GM19328 (cell line): ENCODE measurements around the gene CANX.

Experiments
- ATAC-seq: cut with Tn5 transposase; IDR thresholded peaks from one replicate; pipeline ENCODE4 v1.9.1; 2021; ENCODE audit warnings: mild to moderate bottlenecking, moderate library complexity; ENCODE audit not compliant: unreplicated experiment

Gene CANX

DNA sequence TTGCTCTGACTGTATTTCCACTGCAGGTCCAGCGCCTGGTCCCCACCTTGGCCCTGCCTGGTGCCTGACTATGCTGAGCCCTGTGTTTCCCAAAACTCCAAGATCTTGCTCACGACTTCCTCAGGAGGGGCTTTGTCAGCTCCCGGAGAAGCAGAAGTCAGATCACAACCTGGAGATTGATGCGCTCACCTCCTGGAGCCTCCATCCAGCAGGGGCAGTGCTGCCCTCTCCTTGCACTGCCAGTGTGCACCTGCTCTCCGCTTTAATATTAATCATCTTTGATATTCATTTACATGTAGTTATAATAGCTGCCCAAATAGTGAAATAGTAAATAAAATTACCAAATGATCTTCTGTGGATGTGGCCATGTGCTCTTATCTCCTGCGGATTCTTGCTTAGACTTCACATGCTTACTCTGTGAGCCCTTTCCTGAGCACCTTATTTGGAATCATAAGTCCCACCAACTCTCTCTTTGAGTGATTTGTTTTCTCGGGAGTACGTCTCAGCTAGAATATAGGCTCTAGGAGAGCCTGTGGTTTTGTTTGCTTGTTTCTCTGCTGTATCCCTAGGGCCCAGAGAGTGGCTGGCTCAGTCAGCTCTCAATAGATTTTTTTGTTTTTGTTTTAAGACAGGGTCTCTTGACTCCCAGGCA is 51.2 kb downstream of the CANX start:
- no peak for ATAC-seq

DNA sequence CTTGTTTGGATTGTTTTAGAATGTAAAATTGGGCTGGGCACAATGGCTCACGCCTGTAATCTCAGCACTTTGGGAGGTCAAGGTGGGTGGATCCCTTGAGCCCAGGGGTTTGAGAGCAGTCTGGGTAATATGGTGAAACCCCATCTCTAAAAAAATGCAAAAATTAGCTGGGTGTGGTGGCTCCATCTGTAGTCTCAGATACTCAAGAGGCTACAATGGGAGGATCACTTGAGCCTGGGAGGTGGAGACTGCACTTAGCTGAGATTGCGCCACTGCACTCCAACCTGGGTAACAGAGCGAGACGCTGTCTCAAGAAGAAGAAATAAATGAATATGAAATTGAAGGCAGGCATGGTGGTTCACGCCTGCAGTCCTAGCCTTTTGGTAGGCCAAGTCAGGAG is 55.2 kb downstream of the CANX start:
- no peak for ATAC-seq

DNA sequence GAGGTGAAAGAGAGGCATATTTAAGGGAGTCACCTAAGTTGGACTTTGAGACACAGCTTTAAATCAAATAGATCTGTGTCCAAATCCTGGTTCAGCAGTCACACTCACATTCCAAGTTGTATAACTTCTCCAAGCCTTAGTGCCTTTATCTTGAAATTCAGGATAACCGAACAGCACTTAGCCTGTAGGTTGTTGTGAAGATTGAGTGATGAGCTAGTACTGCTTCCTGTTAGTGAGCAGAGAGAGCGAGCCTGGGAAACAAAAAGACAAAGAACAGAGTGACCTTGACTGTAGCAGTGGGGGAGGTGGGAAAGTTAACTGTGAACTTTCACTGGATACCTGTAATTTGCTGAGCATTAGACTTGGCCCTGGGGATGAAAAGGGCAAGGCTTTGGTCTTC is 56.3 kb downstream of the CANX start:
- no peak for ATAC-seq

DNA sequence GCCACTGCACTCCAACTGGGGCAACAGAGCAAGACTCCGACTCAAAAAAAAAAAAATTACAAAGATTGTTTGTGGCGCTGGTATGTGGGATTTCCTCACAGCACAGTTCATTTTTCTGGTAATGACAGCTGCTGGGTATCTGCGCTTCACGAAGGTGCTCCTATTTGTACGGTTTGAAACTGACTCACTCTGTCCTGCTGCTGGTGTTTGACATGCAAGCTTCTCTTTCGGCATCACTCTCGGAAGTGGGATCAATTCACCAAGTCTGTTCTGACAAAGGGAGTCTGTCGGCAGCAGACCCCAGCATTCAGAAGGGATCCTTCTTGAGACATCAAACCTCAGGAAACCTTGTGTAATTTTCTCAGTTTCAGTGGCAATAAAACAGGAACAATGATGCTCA is 60.2 kb downstream of the CANX start:
- ATAC-seq, result no peak

DNA sequence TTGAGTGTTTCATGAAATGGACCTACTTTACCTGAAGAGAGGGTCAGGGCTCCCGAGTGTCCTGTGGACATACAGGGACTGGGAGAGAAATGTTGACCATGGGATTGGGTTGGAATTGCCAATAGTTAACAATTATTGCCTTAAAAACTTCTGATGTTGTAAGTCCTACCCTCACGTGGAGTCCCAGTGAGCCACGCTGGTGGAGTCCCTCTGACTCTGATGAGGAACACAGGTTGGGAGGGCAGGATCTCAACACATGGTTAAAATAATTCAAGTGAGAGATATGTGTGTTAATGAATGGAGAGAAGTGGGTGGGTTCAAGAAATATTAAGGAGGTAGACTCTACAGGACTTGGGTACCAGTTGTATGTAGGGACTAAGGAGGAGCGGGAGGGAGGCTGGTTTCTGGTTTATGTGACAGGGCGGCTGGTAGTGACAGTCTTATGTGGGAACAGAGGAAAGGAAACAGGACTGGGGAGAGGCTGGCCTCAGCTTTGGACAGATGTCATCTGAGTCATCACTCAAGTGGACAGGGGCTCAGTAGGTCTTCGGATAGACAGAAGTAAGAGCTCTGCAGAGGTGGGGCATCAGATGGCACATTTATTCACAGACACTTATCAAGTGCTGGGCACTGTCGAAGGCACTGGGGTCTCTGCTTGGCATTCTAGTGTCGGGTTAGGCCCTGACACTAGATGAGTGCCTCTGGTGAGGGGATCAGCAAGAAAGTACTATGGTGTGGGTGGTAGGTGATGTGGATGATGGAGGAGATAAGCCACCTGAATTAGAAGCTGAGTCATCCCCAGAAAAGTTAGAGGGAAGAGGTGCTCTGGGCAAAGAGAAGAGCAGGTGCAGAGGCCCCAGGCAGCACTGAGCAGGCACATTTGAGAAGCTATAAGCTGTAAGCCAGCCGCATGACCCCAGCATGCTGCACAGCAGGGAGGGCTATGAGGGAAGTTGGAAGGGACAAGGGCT is 61.1 kb downstream of the CANX start:
- ATAC-seq, result no peak

DNA sequence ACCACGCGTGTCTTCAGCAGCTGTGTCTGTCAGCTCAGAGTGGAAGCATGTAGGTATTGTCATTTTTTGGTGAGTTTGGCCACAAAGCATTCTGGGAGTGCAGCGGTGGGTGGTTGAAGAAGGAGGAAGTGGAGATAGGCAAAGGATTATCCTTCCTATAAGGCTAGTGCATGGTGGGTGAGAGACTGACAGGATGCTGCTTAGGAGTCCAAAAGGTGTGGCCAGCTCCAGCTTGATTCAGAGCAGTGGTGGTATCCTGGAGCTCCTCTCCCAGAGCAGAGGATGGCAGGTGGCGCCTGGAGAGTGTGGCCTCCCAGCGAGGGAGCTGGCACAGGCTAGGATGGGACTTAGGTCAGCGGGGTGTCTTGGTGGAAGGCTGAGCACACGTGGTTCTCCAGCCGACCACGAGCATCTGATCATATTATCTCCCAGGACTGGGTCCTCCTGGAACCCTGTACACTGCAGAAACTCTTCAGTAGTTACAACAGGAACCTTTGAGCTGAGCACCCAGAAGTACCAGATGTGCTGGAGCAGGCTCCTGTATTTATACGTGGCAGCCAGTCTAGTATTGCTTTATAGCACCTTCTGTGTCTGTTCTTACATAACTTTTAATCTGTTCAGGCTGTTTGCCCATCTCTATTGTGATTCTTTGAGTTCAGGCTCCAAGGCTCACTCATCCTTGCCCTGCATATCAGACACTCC is 63.5 kb downstream of the CANX start:
- no peak for ATAC-seq

DNA sequence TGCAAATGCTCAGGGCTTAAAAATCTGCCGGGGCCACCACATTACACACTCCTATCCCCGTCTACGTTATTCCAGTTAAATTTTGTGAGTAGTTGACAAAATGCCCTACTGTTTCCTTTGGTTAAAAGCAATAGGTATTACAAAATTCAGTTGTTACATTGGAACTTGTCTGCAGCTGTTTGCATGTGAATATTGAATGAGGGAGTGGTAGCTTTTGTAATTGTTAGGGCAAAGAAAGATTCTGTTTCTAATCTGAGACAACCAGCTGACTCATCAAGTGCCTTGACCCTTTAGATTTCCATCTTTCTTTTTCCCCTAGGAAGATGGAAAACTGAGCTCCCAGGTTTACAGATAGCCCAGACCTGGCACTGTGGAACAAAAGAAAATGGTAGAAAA is 64.0 kb downstream of the CANX start:
- no peak for ATAC-seq

DNA sequence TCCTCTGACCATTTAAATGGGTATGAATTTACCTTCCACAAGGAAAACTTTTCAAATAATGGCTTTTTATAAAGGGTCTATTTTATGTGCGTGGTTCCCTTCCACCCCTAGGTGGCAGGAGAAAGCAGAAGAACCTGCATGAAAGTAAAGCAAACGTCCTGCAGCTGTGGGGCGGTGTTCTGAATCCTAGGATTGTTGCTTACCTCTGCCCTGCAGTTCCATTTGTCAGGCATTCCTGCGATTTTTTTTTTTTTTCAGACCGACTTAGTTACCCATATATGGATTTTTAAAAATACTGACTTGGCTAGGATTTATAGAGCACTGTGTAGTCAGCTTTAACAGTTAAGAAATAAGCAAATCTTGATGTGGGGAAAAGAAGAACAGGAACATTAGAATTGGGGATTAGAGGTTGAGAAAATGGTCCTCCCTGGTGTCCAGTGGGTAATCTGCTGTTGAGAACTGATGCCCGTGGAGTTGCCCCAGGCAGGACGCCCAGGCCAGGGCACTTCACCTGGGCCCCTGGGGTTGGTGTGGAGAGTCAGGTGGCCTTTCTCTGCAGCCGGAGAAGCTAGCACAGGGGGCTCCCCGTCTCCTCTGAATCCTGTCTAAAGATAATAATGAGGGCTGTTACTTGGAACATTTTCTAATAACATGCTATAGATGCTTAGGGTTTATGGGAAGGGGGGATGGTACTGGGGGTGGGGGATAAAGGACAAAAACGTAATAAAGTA is 64.6 kb downstream of the CANX start:
- ATAC-seq, result no peak

DNA sequence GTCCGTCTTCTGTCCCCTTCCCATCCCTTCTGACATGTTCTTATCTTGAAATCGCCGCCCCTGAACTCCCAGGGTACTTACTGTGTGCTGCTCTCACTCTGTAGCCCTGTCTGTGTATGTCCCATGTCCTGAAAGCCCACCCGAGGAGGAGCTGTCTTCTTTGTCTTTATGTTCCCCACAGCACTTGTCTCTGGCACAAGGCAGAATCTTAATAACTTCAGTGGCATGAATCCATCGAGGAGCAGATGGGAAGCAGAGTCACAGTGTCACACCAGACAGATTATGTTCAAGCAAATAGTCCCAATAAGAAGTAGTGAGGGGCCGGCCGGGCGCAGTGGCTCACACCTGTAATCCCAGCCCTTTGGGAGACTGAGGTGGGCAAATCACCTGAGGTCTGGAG is 65.3 kb downstream of the CANX start:
- ATAC-seq, result no peak

DNA sequence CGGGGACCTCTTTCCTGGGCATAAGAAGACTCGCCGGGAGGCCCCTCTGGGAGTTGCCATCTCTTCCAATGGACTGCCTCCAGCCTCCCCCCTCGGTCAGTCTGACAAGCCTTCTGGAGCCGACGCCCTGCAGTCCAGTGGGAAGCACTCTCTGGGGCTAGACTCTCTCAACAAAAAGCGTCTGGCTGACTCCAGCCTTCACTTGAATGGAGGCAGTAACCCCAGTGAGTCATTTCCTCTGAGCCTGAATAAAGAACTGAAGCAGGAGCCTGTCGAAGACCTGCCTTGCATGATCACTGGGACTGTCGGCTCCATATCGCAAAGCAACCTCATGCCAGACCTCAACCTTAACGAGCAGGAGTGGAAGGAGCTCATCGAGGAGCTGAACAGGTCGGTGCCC is 66.6 kb downstream of the CANX start:
- no peak for ATAC-seq

DNA sequence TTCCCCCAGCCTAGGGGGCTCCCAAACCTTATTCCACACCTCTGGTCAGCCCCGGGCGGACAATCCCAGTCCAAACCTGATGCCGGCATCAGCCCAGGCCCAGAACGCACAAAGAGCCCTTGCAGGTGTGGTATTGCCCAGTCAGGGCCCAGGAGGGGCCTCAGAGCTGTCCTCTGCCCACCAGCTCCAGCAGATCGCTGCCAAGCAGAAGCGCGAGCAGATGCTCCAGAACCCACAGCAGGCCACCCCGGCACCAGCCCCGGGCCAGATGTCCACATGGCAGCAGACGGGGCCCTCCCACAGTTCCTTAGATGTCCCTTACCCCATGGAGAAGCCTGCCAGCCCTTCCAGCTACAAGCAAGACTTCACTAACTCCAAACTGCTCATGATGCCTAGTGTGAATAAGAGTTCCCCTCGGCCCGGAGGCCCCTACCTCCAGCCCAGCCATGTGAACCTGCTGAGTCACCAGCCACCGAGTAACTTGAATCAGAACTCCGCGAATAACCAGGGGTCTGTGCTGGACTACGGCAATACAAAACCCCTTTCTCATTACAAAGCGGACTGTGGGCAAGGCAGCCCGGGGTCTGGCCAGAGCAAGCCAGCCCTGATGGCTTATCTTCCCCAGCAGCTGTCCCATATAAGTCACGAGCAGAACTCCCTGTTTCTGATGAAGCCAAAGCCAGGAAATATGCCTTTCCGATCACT is 67.4 kb downstream of the CANX start:
- no peak for ATAC-seq

DNA sequence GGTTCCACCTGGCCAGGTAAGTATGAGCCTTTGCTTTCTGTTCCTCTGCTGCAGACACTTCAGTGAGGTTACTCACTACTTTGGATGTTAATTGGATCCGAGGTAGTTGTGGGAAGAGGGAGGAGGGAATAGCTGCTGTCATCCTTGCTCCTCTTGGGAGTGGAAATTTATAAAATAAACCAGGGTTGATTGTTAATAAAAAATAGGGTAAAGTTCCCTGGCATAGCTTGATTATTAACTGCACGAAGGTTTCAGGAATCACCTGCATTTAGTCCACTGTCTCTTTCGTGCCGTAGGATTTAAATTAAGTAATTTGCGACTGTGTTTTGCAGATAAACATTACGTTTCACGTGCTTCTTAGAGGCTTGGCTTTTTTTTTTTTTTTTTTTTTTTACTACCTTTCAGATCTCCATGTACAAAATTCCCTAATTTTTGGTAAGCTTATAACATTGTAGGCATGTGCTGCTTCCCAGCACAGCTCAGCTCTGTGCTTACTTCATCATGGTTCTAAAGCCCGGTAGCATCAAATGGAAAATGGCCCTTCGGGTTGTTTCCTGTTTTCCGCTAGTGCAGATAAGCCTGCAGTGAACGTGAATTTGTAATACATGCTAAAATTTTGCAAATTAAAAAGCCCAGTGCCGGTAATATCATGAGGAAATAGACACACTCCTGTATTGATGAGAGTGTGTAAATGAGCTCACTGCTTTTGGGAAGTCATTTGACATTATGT is 68.1 kb downstream of the CANX start:
- ATAC-seq, result no peak

DNA sequence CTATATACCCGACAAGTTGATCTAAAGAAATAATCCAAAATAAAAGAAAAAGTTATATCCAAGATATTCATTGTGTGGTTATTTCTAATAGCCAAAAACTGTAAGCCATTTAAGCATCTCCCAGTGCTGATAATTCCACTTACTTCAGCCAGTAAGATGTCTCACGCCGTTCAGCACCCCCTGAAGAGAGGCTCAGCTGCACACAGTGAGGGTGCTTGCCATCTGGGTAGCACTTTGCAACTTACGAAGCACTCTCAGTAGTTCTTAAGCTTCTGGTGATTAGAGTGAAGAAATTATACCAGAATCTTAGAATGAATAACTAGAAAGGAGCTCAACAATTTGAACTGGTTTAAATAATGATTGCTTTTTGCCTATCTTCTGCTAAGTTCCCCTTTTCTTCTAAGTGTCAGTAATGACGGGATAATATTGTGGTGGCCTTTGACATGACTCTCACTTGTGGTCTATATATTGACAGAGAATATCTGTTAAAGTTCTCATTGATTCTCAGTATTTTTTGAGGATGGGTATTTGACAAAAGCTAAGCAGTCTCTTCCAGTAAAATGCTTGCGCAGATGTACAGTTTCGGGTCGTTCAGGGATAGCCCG is 68.8 kb downstream of the CANX start:
- ATAC-seq, result no peak

DNA sequence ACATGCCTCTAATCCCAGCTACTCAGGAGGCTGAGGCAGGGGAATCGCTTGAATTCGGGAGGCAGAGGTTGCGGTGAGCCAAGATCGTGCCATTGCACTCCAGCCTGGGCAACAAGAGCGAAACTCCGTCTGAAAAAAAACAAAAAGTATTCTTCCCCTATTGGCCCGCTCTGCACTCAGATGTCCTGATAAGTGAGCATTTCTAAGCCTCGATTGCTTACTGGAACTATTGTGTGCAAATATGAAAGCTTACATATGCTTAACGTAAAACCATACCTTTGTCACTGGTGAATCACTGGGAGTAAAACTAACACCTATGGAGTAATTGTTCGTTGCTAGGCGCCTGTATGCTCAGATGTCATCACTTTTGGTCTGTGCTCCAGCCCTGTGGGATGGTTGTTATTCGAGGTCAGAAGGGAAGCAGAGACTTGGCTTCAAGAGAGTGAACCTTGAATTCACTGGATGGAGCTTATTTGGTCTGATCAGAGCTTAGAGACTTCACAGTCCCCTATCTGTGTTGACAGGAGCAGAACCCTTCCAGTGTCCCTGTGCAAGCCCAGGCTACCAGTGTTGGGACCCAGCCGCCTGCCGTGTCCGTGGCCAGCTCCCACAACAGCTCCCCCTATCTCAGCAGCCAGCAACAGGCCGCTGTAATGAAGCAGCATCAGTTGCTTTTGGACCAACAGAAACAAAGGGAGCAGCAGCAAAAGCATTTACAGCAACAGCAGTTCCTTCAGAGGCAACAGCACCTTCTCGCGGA is 69.7 kb downstream of the CANX start:
- no peak for ATAC-seq

DNA sequence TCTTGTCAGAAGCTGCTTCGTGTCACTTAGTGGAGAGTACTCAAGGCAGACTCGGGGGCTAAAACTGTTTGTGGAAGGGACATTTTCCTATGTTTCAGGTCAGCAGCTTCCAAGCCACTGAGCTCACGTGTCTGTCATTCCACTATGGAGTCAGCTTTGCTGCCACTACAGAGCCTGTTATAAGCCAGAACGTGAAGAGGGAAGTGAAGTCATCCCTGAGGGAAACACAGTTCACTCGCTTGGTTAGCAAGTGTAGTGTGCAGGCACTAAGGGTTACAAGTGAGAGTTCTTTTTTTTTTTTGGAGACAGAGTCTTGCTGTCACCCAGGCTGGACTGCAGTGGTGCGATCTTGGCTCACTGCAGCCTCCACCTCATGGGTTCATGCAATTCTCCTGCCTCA is 70.5 kb downstream of the CANX start:
- ATAC-seq, result no peak

DNA sequence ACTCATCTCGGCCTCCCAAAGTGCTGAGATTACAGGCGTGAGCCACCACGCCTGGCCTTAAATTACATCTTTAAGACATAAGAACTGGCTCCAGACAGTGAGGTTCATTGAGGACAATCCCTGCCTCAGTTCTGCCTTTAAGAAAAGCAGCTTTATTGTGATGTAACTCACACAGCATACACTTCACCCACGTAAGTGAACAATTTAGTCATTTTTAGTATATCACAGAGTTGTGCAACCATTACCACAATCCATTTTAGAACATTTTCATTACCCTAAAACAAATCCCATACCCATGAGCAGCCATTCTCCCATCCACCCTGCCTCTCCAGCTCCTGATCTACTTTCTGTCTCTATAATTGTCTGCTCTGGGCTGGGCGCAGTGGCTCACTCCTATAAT is 71.0 kb downstream of the CANX start:
- ATAC-seq, result no peak

DNA sequence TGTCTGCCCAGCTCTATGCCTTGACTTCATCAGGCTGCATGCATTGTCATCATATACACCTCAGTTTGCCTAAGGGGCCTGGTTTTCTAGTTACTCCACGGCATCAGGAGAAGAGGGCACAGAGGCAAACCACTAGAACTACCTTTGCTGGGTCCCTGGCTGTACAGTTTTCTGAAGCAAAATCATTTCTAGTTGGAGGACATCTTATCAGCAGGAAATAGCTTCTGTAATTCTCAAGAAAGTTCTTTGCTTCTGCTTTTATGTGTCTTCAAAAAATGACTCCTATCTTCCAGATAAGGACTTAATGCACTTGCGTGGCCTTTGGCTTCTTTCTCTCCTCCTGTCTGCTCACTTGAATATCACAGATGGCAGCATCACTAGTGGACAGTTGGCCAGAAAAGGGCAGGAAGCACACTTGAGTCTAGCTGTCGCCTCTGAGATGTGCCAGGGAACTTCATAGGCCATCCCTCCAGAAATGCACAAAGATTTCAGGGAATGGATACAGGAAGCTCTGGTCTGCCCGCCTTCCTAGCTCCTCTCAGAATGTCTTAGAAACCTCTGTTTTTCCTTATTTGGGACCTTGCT is 72.6 kb downstream of the CANX start:
- ATAC-seq, result no peak

DNA sequence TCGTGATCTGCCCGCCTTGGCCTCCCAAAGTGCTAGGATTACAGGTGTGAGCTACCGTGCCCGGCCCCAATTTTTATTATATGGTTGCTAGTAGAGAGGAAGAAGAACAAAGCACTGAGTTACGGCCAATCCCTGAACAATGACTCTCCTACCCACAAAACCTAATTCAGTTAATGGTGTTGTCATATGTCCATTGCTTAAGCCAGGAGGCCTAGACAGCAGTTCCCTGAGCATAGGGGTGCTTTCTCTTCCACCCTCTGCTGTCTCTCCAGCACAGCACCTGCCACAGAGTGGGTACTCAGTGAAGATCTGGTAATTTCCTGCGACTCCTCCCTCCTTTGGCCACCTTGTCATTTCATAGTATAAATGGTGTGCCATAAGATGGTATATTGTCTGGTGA is 73.6 kb downstream of the CANX start:
- ATAC-seq, result no peak
